A549 (cell line): Measurements from ENCODE around the gene ADGRD1. TPM values are rescaled to one million over a fixed set of nuclear protein-coding genes. Genes with fewer than 3 reads are reported as not detected.

ENCODE experiments used
- ATAC-seq, 2 experiments: fragments of 200-7000 bp in 1 of 2; fragments of >200 bp in 1 of 2; cut with Nextera tagmentation in 1 of 2; cut with Tn5 transposase in 1 of 2; 3 replicates each; pipeline versions ENCODE4 v1.8.0 to v1.9.1; 2018 to 2020; ENCODE audit warnings: mild to moderate bottlenecking in 1 of 2, moderate library complexity in 1 of 2
- CTCF ChIA-PET: fragments of 300-600 bp; sonication (Branson Sonifier 250); formaldehyde crosslinking; extraction: SDS; loops from one replicate; lab custom pipeline; 2021; ENCODE audit warnings: antibody characterized with exemption, inconsistent platforms; lab: Yijun Ruan, JAX
- POLR2A ChIA-PET: fragments of 350-600 bp; formaldehyde crosslinking; extraction: SDS; loops from one replicate; lab custom pipeline; 2021; ENCODE audit warnings: antibody characterized with exemption, inconsistent platforms; lab: Yijun Ruan, JAX
- DNase-seq, 2 experiments: peaks; one replicate each; pipeline versions ENCODE4 v3.0.0 to v3.0.0-alpha.2; 2011 to 2016; ENCODE audit warnings: low read depth in 1 of 2, low spot score in 1 of 2
- FAIRE-seq: peaks from 2 replicates; lab custom pipeline; 2011; peaks lifted over from hg19 to GRCh38; lab: Jason Lieb, UNC
- H3K27ac ChIP-seq, 2 experiments: fragments of >200 bp; sonication (Bioruptor Twin); formaldehyde crosslinking; 3 replicates each; pipeline ENCODE4 v1.5.1; 2016 to 2017
- H3K4me1 ChIP-seq: fragments of >200 bp; sonication (Bioruptor Twin); formaldehyde crosslinking; 3 replicates; pipeline ENCODE4 v1.6.1; 2016
- H3K4me2 ChIP-seq: fragments of >200 bp; sonication (Bioruptor Twin); formaldehyde crosslinking; 3 replicates; pipeline ENCODE4 v1.6.1; 2016
- H3K4me3 ChIP-seq: fragments of >200 bp; sonication (Bioruptor Twin); formaldehyde crosslinking; 3 replicates; pipeline ENCODE4 v1.5.1; 2016
- H3K9me3 ChIP-seq: fragments of >200 bp; sonication (Bioruptor Twin); formaldehyde crosslinking; 3 replicates; pipeline ENCODE4 v1.6.1; 2016
- CHD2 ChIP-seq: fragments of 150-350 bp; IDR thresholded peaks from 2 replicates; pipeline ENCODE4 v1.6.1; 2014; ENCODE audit warnings: low read length; ENCODE audit not compliant: partially characterized antibody
- CHD4 ChIP-seq: fragments of 200-600 bp; sonication (generic); IDR thresholded peaks from 2 replicates; pipeline ENCODE4 v1.6.1; 2016; ENCODE audit warnings: antibody characterized with exemption, mild to moderate bottlenecking, borderline replicate concordance
- EHF ChIP-seq: fragments of 250-450 bp; sonication (Bioruptor Pico); IDR thresholded peaks from 2 replicates; pipeline ENCODE4 v1.5.0; 2020; ENCODE audit warnings: mild to moderate bottlenecking
- GATA3 ChIP-seq: IDR thresholded peaks from 2 replicates; pipeline ENCODE4 v1.6.1; 2012; ENCODE audit warnings: borderline replicate concordance
- HDAC2 ChIP-seq: fragments of 200-600 bp; sonication (generic); IDR thresholded peaks from 2 replicates; pipeline ENCODE4 v1.6.1; 2016
- HOXA7 ChIP-seq: fragments of 250-450 bp; sonication (Bioruptor Pico); IDR thresholded peaks from 2 replicates; pipeline ENCODE4 v1.5.0; 2020; ENCODE audit warnings: mild to moderate bottlenecking, moderate library complexity
- HOXB5 ChIP-seq: fragments of 250-450 bp; sonication (Bioruptor Pico); IDR thresholded peaks from 2 replicates; pipeline ENCODE4 v1.5.0; 2020; ENCODE audit warnings: mild to moderate bottlenecking, moderate library complexity
- JUN ChIP-seq, 2 experiments: fragments of >200 bp; sonication (Bioruptor Twin); formaldehyde crosslinking; IDR thresholded peaks; 2 replicates in 1 of 2; 3 replicates in 1 of 2; pipeline ENCODE4 v1.6.1; 2016 to 2017
- KDM1A ChIP-seq: fragments of 200-600 bp; sonication (generic); IDR thresholded peaks from 2 replicates; pipeline ENCODE4 v1.6.1; 2016; ENCODE audit warnings: low read depth, mild to moderate bottlenecking
- MAX ChIP-seq: IDR thresholded peaks from 2 replicates; pipeline ENCODE4 v1.6.1; 2012
- MAZ ChIP-seq: fragments of 150-350 bp; IDR thresholded peaks from 2 replicates; pipeline ENCODE4 v1.6.1; 2014; ENCODE audit warnings: antibody characterized with exemption, low read depth, low read length, borderline replicate concordance
- NFE2L2 ChIP-seq: fragments of 150-350 bp; conservative IDR thresholded peaks from 2 replicates; pipeline ENCODE4 v1.6.1; 2014; ENCODE audit warnings: low read length
- NPAS2 ChIP-seq: fragments of 250-450 bp; sonication (Bioruptor Pico); IDR thresholded peaks from 2 replicates; pipeline ENCODE4 v1.8.0; 2022; ENCODE audit warnings: mild to moderate bottlenecking, moderate library complexity, borderline replicate concordance
- POLR2A ChIP-seq: IDR thresholded peaks from 2 replicates; pipeline ENCODE4 v1.6.1; 2012; ENCODE audit warnings: mild to moderate bottlenecking, low read length
- POLR2AphosphoS2 ChIP-seq: conservative IDR thresholded peaks from 2 replicates; pipeline ENCODE4 v1.6.1; 2012; ENCODE audit warnings: low read length, improper control_type of control experiment, inconsistent platforms
- RARB ChIP-seq: fragments of 250-450 bp; sonication (Bioruptor Pico); IDR thresholded peaks from 2 replicates; pipeline ENCODE4 v1.8.0; 2021; ENCODE audit warnings: mild to moderate bottlenecking, moderate library complexity
- REST ChIP-seq: fragments of 200-600 bp; sonication (generic); IDR thresholded peaks from 2 replicates; pipeline ENCODE4 v1.6.1; 2016; ENCODE audit warnings: antibody characterized with exemption, mild to moderate bottlenecking, moderate library complexity
- SMC3 ChIP-seq: fragments of >200 bp; sonication (Bioruptor Twin); formaldehyde crosslinking; IDR thresholded peaks from 3 replicates; pipeline ENCODE4 v1.6.1; 2018; ENCODE audit warnings: inconsistent platforms
- ZC3H11A ChIP-seq: fragments of 450-650 bp; IDR thresholded peaks from 2 replicates; pipeline ENCODE4 v1.6.1; 2014; ENCODE audit warnings: antibody characterized with exemption, mild to moderate bottlenecking
- ZSCAN20 ChIP-seq: fragments of 250-450 bp; sonication (Bioruptor Pico); IDR thresholded peaks from 2 replicates; pipeline ENCODE4 v1.8.0; 2022; ENCODE audit warnings: mild to moderate bottlenecking, moderate library complexity
- WGBS: methylation state at CpG from one replicate; pipeline ENCODE4 v1.1.6; 2017; ENCODE audit errors: missing lambda C conversion rate; 5-methylcytosine and 5-hydroxymethylcytosine counted together
- polyA plus RNA-seq, 4 experiments: library from polyadenylated mRNA; depleted of rRNA in 3 of 4; stranded (reverse); fragments of >200 nt; fragmentation: RNase III in 1 of 4; extraction: RNeasy Plus Mini Kit Qiagen cat#74134 plus additional on column Dnase treatment in 1 of 4; gene quantifications; 2 replicates in 3 of 4; 3 replicates in 1 of 4; pipeline ENCODE4 v1.2.3, GENCODE V29; 2011 to 2017

ADGRD1 gene
- polyA plus RNA-seq, 2 of the 4 experiments (the other 2 are of a cell fraction) = 0.36 to 1.5 TPM

- no peak for ATAC-seq
- no peak for DNase-seq
- 79% methylated on average over 12 of the region's 12 CpGs for WGBS
- TF ChIP-seq SMC3 (no peak), HOXA7 (CRISPR knock-in tag) (no peak), MAZ (no peak), RARB (CRISPR knock-in tag) (no peak), ZSCAN20 (no peak), HDAC2 (no peak), NPAS2 (no peak), POLR2AphosphoS2 (no peak), GATA3 (no peak)
- no peak overlapping the region for H3K4me2 ChIP-seq
- ChIA-PET POLR2A (no interaction called here), CTCF (interaction anchor here (2.0 kb wide), 1 partner anchor 36 kb away, joined by 8 read pairs; no protein-coding TSS in a partner anchor)
- H3K4me1 ChIP-seq = peaks cover 19% of the 10 kb centered on the region
- no peaks in the 10 kb centered on the region for H3K9me3 ChIP-seq
- no peak overlapping the region for H3K4me3 ChIP-seq
- FAIRE-seq = no peak
- H3K27ac ChIP-seq = peak overlapping the region in 1 of 2 experiments; percentile 64; a peak in 1 of 6 replicates
Observed at GRCh38 chr12:131140069-131140435, 186.3 kb downstream of the ADGRD1 start.

GRCh38 chr12:131140697-131141096 is 187.0 kb downstream of the ADGRD1 start:
- Histone ChIP-seq H3K9me3 (no peaks in the 10 kb centered on the region), H3K4me3 (no peak overlapping the region), H3K4me2 (no peak overlapping the region), H3K27ac (peak overlapping the region in 1 of 2 experiments; percentile 64; a peak in 2 of 6 replicates), H3K4me1 (peaks cover 19% of the 10 kb centered on the region)
- FAIRE-seq (no peak), DNase-seq (no peak), ATAC-seq (no peak)
- CTCF ChIA-PET = no interaction called here
- TF ChIP-seq JUN (IDR thresholded peaks at IDR 0.05) (no peak), MAZ (no peak), POLR2A (no peak), ZC3H11A (no peak), ZSCAN20 (no peak), HOXA7 (CRISPR knock-in tag) (no peak), EHF (CRISPR knock-in tag) (no peak), KDM1A (no peak), REST (no peak), CHD2 (no peak)
- WGBS = 89% methylated on average over 4 of the region's 10 CpGs
- POLR2A ChIA-PET = no interaction called here

GRCh38 chr12:131141514-131141913 is 187.8 kb downstream of the ADGRD1 start:
- DNase-seq (no peak), ATAC-seq (no peak), FAIRE-seq (no peak)
- ChIA-PET POLR2A (no interaction called here), CTCF (no interaction called here)
- TF ChIP-seq HOXA7 (CRISPR knock-in tag) (no peak), CHD2 (no peak), CHD4 (no peak), ZSCAN20 (no peak), NFE2L2 (no peak), MAX (no peak), HOXB5 (no peak)
- Histone ChIP-seq H3K4me1 (peaks cover 19% of the 10 kb centered on the region), H3K27ac (peak overlapping the region in 1 of 2 experiments; percentile 32; a peak in 1 of 6 replicates), H3K4me2 (no peak overlapping the region), H3K9me3 (no peaks in the 10 kb centered on the region), H3K4me3 (no peak overlapping the region)
- 92% methylated on average over 8 of the region's 8 CpGs for WGBS
